Measurements from ENCODE around the gene C19orf25.

C19orf25 gene

GRCh38 chr19:1496714-1497577, 17.9 kb upstream of the C19orf25 start:
- no peak overlapping the region; the same call in 1 of the 2 replicates for H3K4me3 ChIP-seq
- peak overlapping the region; percentile 18; the same call in 1 of the 2 replicates for H3K9ac ChIP-seq
- H3K27me3 ChIP-seq = no peaks in the 10 kb centered on the region
- H4K20me1 ChIP-seq = peaks cover 8% of the 10 kb centered on the region; the same call in 1 of the 2 replicates
- H3K27ac ChIP-seq = peak overlapping the region; percentile 29; the same call in 1 of the 2 replicates
- H3K4me1 ChIP-seq = peaks cover 34% of the 10 kb centered on the region
- H3K4me2 ChIP-seq = peak overlapping the region; percentile 81
- no peaks in the 10 kb centered on the region for H3K36me3 ChIP-seq
- peaks cover 7% of the 10 kb centered on the region; the same call in 1 of the 2 replicates for H3K9me3 ChIP-seq
- no peak for TF ChIP-seq Cebpa-rat (IDR thresholded peaks at IDR 0.05)

- Histone ChIP-seq H3K4me1 (peaks cover 38% of the 10 kb centered on the region), H3K4me3 (no peak overlapping the region), H3K9ac (no peak overlapping the region), H3K9me3 (peaks cover 7% of the 10 kb centered on the region; the same call in 1 of the 2 replicates), H3K27me3 (peaks cover 3% of the 10 kb centered on the region; the same call in 1 of the 2 replicates), H3K27ac (no peak overlapping the region), H3K4me2 (no peak overlapping the region), H4K20me1 (peaks cover 14% of the 10 kb centered on the region), H3K36me3 (no peaks in the 10 kb centered on the region)
- no peak for TF ChIP-seq Cebpa-rat (IDR thresholded peaks at IDR 0.05)
Measured at GRCh38 chr19:1495799-1496713, 17.0 kb upstream of the C19orf25 start.

- no peak overlapping the region for H3K4me3 ChIP-seq
- H3K27ac ChIP-seq = no peak overlapping the region
- peaks cover 6% of the 10 kb centered on the region; the same call in 1 of the 2 replicates for H3K9me3 ChIP-seq
- no peaks in the 10 kb centered on the region for H3K36me3 ChIP-seq
- peaks cover 36% of the 10 kb centered on the region for H3K4me1 ChIP-seq
- no peak overlapping the region for H3K4me2 ChIP-seq
- peaks cover 3% of the 10 kb centered on the region; the same call in 1 of the 2 replicates for H3K27me3 ChIP-seq
- TF ChIP-seq Cebpa-rat (IDR thresholded peaks at IDR 0.05) = no peak
- peaks cover 14% of the 10 kb centered on the region for H4K20me1 ChIP-seq
- no peak overlapping the region for H3K9ac ChIP-seq
Measured at GRCh38 chr19:1495051-1495798, 16.2 kb upstream of the C19orf25 start.

GRCh38 chr19:1494115-1494815, 15.2 kb upstream of the C19orf25 start:
- no peak overlapping the region for H3K27ac ChIP-seq
- H3K4me1 ChIP-seq = peaks cover 44% of the 10 kb centered on the region
- H4K20me1 ChIP-seq = peaks cover 14% of the 10 kb centered on the region
- H3K9me3 ChIP-seq = no peaks in the 10 kb centered on the region
- TF ChIP-seq Cebpa-rat (IDR thresholded peaks at IDR 0.05) = no peak
- H3K36me3 ChIP-seq = no peaks in the 10 kb centered on the region
- H3K9ac ChIP-seq = no peak overlapping the region
- H3K4me3 ChIP-seq = no peak overlapping the region
- H3K27me3 ChIP-seq = peaks cover 3% of the 10 kb centered on the region; the same call in 1 of the 2 replicates
- no peak overlapping the region for H3K4me2 ChIP-seq

GRCh38 chr19:1492474-1493006, 13.5 kb upstream of the C19orf25 start:
- no peaks in the 10 kb centered on the region for H3K36me3 ChIP-seq
- H3K9me3 ChIP-seq = no peaks in the 10 kb centered on the region
- no peak overlapping the region for H3K27ac ChIP-seq
- peaks cover 14% of the 10 kb centered on the region for H4K20me1 ChIP-seq
- H3K4me1 ChIP-seq = peaks cover 49% of the 10 kb centered on the region
- no peak overlapping the region for H3K4me3 ChIP-seq
- H3K4me2 ChIP-seq = no peak overlapping the region
- no peak overlapping the region for H3K9ac ChIP-seq
- H3K27me3 ChIP-seq = peaks cover 3% of the 10 kb centered on the region; the same call in 1 of the 2 replicates
- TF ChIP-seq Cebpa-rat (IDR thresholded peaks at IDR 0.05) = no peak

- H3K27ac ChIP-seq = no peak overlapping the region
- 0 out of 2 replicates have a peak, but pooled peaks cover 2% of the 10 kb centered on the region for H3K36me3 ChIP-seq
- peaks cover 42% of the 10 kb centered on the region for H3K4me1 ChIP-seq
- H3K4me3 ChIP-seq = peak overlapping the region; percentile 65
- H4K20me1 ChIP-seq = peaks cover 14% of the 10 kb centered on the region
- no peak for TF ChIP-seq Cebpa-rat (IDR thresholded peaks at IDR 0.05)
- no peaks in the 10 kb centered on the region for H3K9me3 ChIP-seq
- peak overlapping the region; percentile 96 for H3K4me2 ChIP-seq
- peaks cover 3% of the 10 kb centered on the region; the same call in 1 of the 2 replicates for H3K27me3 ChIP-seq
- no peak overlapping the region for H3K9ac ChIP-seq
Measured at GRCh38 chr19:1491849-1492170, 12.8 kb upstream of the C19orf25 start.

GRCh38 chr19:1491114-1491848, 12.3 kb upstream of the C19orf25 start, which contains the start of gene REEP6:
TSS of gene REEP6 (plus strand) at chr19:1491181. CDS start at chr19:1491270, 89 bp downstream.
- Histone ChIP-seq H3K4me1 (peaks cover 37% of the 10 kb centered on the region), H3K9me3 (no peaks in the 10 kb centered on the region), H4K20me1 (peaks cover 14% of the 10 kb centered on the region), H3K36me3 (0 out of 2 replicates have a peak, but pooled peaks cover 5% of the 10 kb centered on the region), H3K27ac (peak within 1 kb of the TSS; percentile 88), H3K4me2 (peak within 1 kb of the TSS; percentile 97), H3K27me3 (peaks cover 3% of the 10 kb centered on the region; the same call in 1 of the 2 replicates), H3K9ac (peak within 1 kb of the TSS; percentile 75), H3K4me3 (peak within 1 kb of the TSS; percentile 72)
- no peak for TF ChIP-seq Cebpa-rat (IDR thresholded peaks at IDR 0.05)

Data from BLaER1 (cell line).